RWPE2 (cell line): ENCODE measurements around the gene FGFR2.
"Not testable (repeated sequence)": the region's sequence is repeated elsewhere in the genome, so short reads cannot be mapped to it uniquely, and the experiment has no call there.

Experiments used
- ATAC-seq: fragments of 200-7000 bp; cut with Tn5 transposase; 3 replicates; pipeline ENCODE4 v1.9.1; 2021; ENCODE audit warnings: low read depth
- DNase-seq: peaks from one replicate; pipeline ENCODE4 v3.0.0-alpha.2; 2020; ENCODE audit warnings: low spot score
- H3K27ac ChIP-seq: fragments of 450-650 bp; 2 replicates; pipeline ENCODE4 v1.5.1; 2017; ENCODE audit warnings: mild to moderate bottlenecking; ENCODE audit not compliant: poor library complexity, severe bottlenecking
- H3K27me3 ChIP-seq: fragments of 250-450 bp; sonication (Bioruptor Pico); 2 replicates; pipeline ENCODE4 v1.5.1; 2021; ENCODE audit warnings: mild to moderate bottlenecking, moderate library complexity; ENCODE audit not compliant: insufficient read depth, poor library complexity, severe bottlenecking
- H3K36me3 ChIP-seq: fragments of 250-450 bp; sonication (Bioruptor Pico); 2 replicates; pipeline ENCODE4 v1.5.1; 2020; ENCODE audit warnings: low read depth, mild to moderate bottlenecking, moderate library complexity
- H3K4me1 ChIP-seq: fragments of 250-450 bp; sonication (Bioruptor Pico); 2 replicates; pipeline ENCODE4 v1.5.1; 2021; ENCODE audit warnings: mild to moderate bottlenecking, moderate library complexity; ENCODE audit not compliant: insufficient read depth, poor library complexity, severe bottlenecking
- H3K4me3 ChIP-seq: fragments of 250-450 bp; sonication (Bioruptor Pico); 2 replicates; pipeline ENCODE4 v1.5.1; 2021; ENCODE audit warnings: mild to moderate bottlenecking, moderate library complexity; ENCODE audit not compliant: severe bottlenecking
- H3K9me3 ChIP-seq: fragments of 250-450 bp; sonication (Bioruptor Pico); 2 replicates; pipeline ENCODE4 v1.5.1; 2021; ENCODE audit warnings: mild to moderate bottlenecking, moderate library complexity; ENCODE audit not compliant: severe bottlenecking
- TF ChIP-seq, protein P1 (sequence below): fragments of 450-650 bp; IDR thresholded peaks from one replicate; pipeline ENCODE4 v1.5.1; 2017; ENCODE audit warnings: mild to moderate bottlenecking, moderate library complexity; ENCODE audit not compliant: poor library complexity, severe bottlenecking

The FGFR2 gene

DNA sequence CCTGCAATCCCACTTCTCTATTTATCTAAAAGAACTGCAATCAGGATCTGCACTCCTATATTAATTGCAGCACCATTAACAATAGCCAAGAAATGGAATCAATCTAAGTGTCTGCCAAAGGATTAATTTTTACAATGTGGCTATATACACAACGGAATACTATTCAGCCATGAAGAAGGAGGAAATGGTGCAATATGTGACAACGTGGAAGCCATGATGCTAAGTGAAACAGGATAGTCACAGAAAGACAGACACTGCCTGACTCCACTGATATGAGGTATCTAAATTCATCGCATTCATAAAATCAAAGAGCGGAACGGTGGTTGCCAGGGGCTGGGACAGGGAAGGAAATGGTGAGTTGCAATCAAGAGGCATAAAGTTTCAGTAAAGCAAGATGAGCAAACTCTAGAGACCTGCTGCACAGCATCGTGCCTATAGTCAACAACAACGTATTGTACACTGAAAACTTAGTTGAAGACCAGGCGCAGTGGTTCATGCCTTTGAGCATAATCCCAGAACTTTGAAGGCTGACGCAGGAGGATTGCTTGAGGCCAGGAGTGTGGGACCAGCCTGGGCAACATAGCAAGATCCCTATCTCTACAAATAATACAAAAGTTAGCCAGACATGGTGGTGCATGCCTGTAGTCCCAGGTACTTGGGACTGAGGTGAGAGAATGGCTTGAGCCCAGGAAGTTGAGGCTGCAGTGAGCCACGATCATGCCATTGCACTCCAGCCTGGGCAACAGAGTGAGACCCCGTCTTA lies 76.3 kb downstream of the FGFR2 start:
- ATAC-seq = no peak
- Histone ChIP-seq H3K4me1 (no peaks in the 10 kb centered on the region), H3K9me3 (no peaks in the 10 kb centered on the region), H3K36me3 (no peaks in the 10 kb centered on the region), H3K4me3 (no peak overlapping the region), H3K27me3 (no peaks in the 10 kb centered on the region), H3K27ac (no peak overlapping the region)
- no peak for DNase-seq
- TF ChIP-seq, protein P1, sequence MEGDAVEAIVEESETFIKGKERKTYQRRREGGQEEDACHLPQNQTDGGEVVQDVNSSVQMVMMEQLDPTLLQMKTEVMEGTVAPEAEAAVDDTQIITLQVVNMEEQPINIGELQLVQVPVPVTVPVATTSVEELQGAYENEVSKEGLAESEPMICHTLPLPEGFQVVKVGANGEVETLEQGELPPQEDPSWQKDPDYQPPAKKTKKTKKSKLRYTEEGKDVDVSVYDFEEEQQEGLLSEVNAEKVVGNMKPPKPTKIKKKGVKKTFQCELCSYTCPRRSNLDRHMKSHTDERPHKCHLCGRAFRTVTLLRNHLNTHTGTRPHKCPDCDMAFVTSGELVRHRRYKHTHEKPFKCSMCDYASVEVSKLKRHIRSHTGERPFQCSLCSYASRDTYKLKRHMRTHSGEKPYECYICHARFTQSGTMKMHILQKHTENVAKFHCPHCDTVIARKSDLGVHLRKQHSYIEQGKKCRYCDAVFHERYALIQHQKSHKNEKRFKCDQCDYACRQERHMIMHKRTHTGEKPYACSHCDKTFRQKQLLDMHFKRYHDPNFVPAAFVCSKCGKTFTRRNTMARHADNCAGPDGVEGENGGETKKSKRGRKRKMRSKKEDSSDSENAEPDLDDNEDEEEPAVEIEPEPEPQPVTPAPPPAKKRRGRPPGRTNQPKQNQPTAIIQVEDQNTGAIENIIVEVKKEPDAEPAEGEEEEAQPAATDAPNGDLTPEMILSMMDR = no peak

DNA sequence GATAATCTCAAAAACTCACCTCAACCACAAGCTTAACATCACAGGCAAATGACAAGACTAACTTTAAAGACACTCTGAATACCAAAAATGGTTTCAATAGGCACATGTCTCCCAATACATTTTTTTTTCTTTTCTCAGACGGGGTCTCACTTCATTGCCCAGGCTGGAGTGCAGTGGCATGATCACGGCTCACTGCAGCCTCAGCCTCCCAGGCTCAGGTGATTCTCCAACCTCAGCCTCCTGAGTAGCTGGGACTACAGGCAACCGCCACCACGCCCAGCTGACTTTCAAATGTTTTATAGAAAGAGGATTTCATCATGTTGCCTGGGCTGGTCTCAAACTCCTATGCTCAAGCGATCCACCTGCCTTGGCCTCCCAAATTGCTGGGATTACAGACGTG lies 77.7 kb downstream of the FGFR2 start:
- not testable (repeated sequence) for H3K4me3 ChIP-seq, H3K27me3 ChIP-seq, H3K36me3 ChIP-seq, H3K9me3 ChIP-seq, H3K27ac ChIP-seq, ATAC-seq, DNase-seq, H3K4me1 ChIP-seq

- Histone ChIP-seq H3K27ac (no peak overlapping the region), H3K4me3 (no peak overlapping the region), H3K9me3 (no peaks in the 10 kb centered on the region), H3K36me3 (no peaks in the 10 kb centered on the region), H3K4me1 (no peaks in the 10 kb centered on the region), H3K27me3 (no peaks in the 10 kb centered on the region)
- ATAC-seq (no peak), DNase-seq (no peak)
- TF ChIP-seq, protein P1 = no peak
These were observed 78.2 kb downstream of the FGFR2 start for GRCh38 chr10:121519901-121520493.

DNA sequence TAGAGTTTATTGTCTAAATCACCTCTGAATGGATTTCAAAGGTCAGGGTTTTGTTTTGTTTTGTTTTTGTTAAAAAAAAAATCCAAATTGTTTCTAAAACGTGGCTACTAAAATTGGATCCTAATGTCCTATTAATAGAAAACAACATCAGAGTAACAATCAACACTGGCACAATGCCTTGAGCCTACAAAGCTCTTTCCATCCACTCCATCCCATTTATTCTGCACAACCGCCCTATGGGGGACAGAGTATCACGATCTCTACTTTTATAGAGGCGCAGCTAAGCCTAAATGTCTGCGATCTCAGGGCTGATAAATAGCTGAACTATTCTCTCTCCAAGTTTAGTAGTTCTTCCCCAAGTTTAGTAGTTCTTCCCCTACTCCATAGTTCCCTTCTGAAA lies 78.8 kb downstream of the FGFR2 start:
- Histone ChIP-seq H3K9me3 (no peaks in the 10 kb centered on the region), H3K27ac (no peak overlapping the region), H3K27me3 (no peaks in the 10 kb centered on the region), H3K4me3 (no peak overlapping the region), H3K36me3 (no peaks in the 10 kb centered on the region), H3K4me1 (no peaks in the 10 kb centered on the region)
- DNase-seq (no peak), ATAC-seq (no peak)
- TF ChIP-seq, protein P1 = no peak

DNA sequence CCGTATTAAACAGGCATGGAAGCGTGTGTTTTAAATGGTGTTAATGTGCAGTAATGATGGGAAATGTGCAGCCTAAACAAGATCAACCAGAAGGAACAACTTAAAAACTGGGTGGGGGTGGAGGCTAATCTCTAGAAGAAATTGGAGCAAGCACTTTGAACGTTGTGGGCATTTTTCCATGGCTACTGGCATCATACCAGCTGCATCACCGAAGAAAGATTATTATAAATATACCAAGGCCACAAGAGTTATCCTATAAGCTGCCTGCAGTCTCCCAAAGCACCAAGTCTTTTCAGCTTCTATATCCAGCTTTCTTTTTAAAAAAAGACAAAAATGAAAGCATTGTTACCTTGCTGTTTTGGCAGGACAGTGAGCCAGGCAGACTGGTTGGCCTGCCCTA lies 79.9 kb downstream of the FGFR2 start:
- DNase-seq (no peak), ATAC-seq (no peak)
- no peaks in the 10 kb centered on the region for H3K27me3 ChIP-seq
- no peaks in the 10 kb centered on the region for H3K4me1 ChIP-seq
- no peaks in the 10 kb centered on the region for H3K36me3 ChIP-seq
- TF ChIP-seq, protein P1 = no peak
- no peak overlapping the region for H3K4me3 ChIP-seq
- no peaks in the 10 kb centered on the region for H3K9me3 ChIP-seq
- no peak overlapping the region for H3K27ac ChIP-seq
